Neuronal stem cell (in vitro differentiated cells): ENCODE data around the gene SYNGR2.

Experiments used
- DNase-seq: peaks from one replicate; pipeline ENCODE4 v3.0.0-alpha.2; 2013; ENCODE audit warnings: low spot score
- H2AFZ ChIP-seq: one replicate; pipeline ENCODE4 v1.6.1; 2013; ENCODE audit warnings: mild to moderate bottlenecking, low read length, inconsistent platforms
- H2AK5ac ChIP-seq: 2 replicates; pipeline ENCODE4 v1.6.1; 2013; ENCODE audit warnings: low read depth, mild to moderate bottlenecking, inconsistent platforms, low read length, moderate library complexity, mixed read lengths
- H2BK120ac ChIP-seq: 2 replicates; pipeline ENCODE4 v1.6.1; 2013; ENCODE audit warnings: low read depth, mild to moderate bottlenecking, inconsistent platforms, low read length, moderate library complexity, mixed read lengths
- H2BK12ac ChIP-seq: one replicate; pipeline ENCODE4 v1.6.1; 2013; ENCODE audit warnings: low read length, inconsistent platforms
- H2BK15ac ChIP-seq: 2 replicates; pipeline ENCODE4 v1.6.1; 2013; ENCODE audit warnings: mild to moderate bottlenecking, low read length, inconsistent platforms, mixed read lengths
- H2BK5ac ChIP-seq: one replicate; pipeline ENCODE4 v1.6.1; 2013; ENCODE audit warnings: inconsistent platforms, mild to moderate bottlenecking, low read length, moderate library complexity
- H3K14ac ChIP-seq: one replicate; pipeline ENCODE4 v1.6.1; 2013; ENCODE audit warnings: low read length, inconsistent platforms
- H3K18ac ChIP-seq: 2 replicates; pipeline ENCODE4 v1.6.1; 2013; ENCODE audit warnings: low read length, inconsistent platforms
- H3K23ac ChIP-seq: 2 replicates; pipeline ENCODE4 v1.6.1; 2013; ENCODE audit warnings: low read depth, mild to moderate bottlenecking, mixed read lengths, low read length, inconsistent platforms; ENCODE audit not compliant: poor library complexity
- H3K27ac ChIP-seq: replicated peaks from 3 replicates; pipeline ENCODE4 v1.5.1; 2013; ENCODE audit warnings: low read length, inconsistent platforms
- H3K27me3 ChIP-seq, 3 experiments: 2 replicates each; pipeline ENCODE4 v1.6.1; 2013; ENCODE audit warnings: low read length in 3 of 3, mild to moderate bottlenecking in 2 of 3, inconsistent platforms in 1 of 3, low read depth in 1 of 3, mixed read lengths in 1 of 3, moderate library complexity in 1 of 3; ENCODE audit not compliant: control insufficient read depth in 3 of 3, insufficient read depth in 3 of 3
- H3K36me3 ChIP-seq, 2 donors: replicated peaks in 1 of 2; 2 replicates each; pipeline ENCODE4 v1.6.1; 2013; ENCODE audit warnings: low read length in 2 of 2; ENCODE audit not compliant: control insufficient read depth in 2 of 2, insufficient read depth in 2 of 2
- H3K4ac ChIP-seq: 2 replicates; pipeline ENCODE4 v1.6.1; 2013; ENCODE audit warnings: inconsistent platforms, mild to moderate bottlenecking, low read length, moderate library complexity
- H3K4me1 ChIP-seq, 2 donors: 1 replicate in 1 of 2; 2 replicates in 1 of 2; pipeline ENCODE4 v1.6.1; 2013; ENCODE audit warnings: low read length in 2 of 2, low read depth in 1 of 2; ENCODE audit not compliant: control insufficient read depth in 2 of 2, insufficient read depth in 1 of 2
- H3K4me2 ChIP-seq: one replicate; pipeline ENCODE4 v1.6.1; 2013; ENCODE audit warnings: mild to moderate bottlenecking, low read length, inconsistent platforms; ENCODE audit not compliant: insufficient read depth, poor library complexity, severe bottlenecking
- H3K4me3 ChIP-seq, 2 donors: 2 replicates each; pipeline ENCODE4 v1.5.1; 2013; ENCODE audit warnings: low read length in 2 of 2, mild to moderate bottlenecking in 2 of 2, inconsistent platforms in 1 of 2, moderate library complexity in 1 of 2
- H3K79me1 ChIP-seq: one replicate; pipeline ENCODE4 v1.6.1; 2013; ENCODE audit warnings: low read depth, mild to moderate bottlenecking, inconsistent platforms, low read length, moderate library complexity
- H3K9ac ChIP-seq: one replicate; pipeline ENCODE4 v1.6.1; 2013; ENCODE audit warnings: mild to moderate bottlenecking, low read depth, low read length, inconsistent platforms; ENCODE audit not compliant: poor library complexity
- H3K9me3 ChIP-seq, 2 donors: replicated peaks in 1 of 2; 2 replicates each; pipeline versions ENCODE3 to v1.6.1; 2013; ENCODE audit warnings: low read length in 2 of 2, mild to moderate bottlenecking in 2 of 2, inconsistent platforms in 1 of 2, low read depth in 1 of 2, mixed read lengths in 1 of 2, moderate library complexity in 1 of 2; ENCODE audit not compliant: control insufficient read depth in 2 of 2, insufficient read depth in 1 of 2
- H4K8ac ChIP-seq: one replicate; pipeline ENCODE4 v1.6.1; 2013; ENCODE audit warnings: low read depth, mild to moderate bottlenecking, inconsistent platforms, low read length, moderate library complexity
- H4K91ac ChIP-seq: one replicate; pipeline ENCODE4 v1.6.1; 2013; ENCODE audit warnings: low read length, low read depth, mild to moderate bottlenecking, inconsistent platforms; ENCODE audit not compliant: poor library complexity
- WGBS, 2 donors: extraction: QIAGEN DNeasy Blood & Tissue Kit; methylation state at CpG; one replicate each; pipeline ENCODE4 v1.1.7; 2013; ENCODE audit warnings: missing lambda C conversion rate in 2 of 2, mixed read lengths in 1 of 2; ENCODE audit not compliant: insufficient read length in 2 of 2, insufficient replicate concordance in 1 of 2; ENCODE audit errors: extremely low coverage in 2 of 2; 5-methylcytosine and 5-hydroxymethylcytosine counted together

The SYNGR2 gene

DNA sequence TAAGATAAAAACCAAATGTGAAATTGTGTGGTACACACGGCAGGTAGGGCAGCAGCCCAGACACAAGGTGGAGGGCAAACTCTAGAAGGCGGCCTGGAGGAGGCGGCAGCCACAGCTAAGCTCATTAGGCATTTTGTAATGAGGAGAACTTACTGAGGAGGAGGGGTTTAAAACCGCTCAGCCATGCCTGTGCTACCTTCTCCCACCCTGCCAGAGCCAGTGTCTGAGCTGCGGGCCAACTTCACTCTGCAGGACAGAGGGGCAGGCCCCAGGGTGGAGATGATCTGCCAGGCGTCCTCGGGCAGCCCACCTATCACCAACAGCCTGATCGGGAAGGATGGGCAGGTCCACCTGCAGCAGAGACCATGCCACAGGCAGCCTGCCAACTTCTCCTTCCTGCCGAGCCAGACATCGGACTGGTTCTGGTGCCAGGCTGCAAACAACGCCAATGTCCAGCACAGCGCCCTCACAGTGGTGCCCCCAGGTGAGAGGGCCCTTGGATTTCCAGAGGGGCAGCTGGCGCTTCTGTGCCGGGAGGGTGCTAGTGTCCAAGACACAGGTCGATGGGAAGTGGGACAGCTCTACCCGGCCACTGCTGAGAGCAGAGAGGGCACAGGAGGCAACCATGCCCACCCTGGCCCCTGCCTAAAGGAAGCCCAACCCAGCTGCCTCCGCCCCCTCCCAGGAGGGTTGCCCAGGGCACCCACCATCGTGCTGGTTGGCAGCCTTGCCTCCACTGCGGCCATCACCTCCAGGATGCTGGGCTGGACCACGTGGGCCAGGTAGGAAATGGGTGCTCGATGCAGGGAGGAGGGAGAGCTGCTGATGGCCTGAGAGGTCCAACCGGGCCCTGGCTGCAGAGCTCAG is 4.3 kb upstream of the SYNGR2 start:
- Histone ChIP-seq H3K9me3 (no peaks in the 10 kb centered on the region), H3K4me2 (no peak overlapping the region), H2BK5ac (no peak overlapping the region), H2BK12ac (no peak overlapping the region), H3K4me1 (peaks cover 0 to 3% of the 10 kb centered on the region in 2 donors), H3K4me3 (no peak overlapping the region), H3K14ac (peak overlapping the region; percentile 3), H2AFZ (no peak overlapping the region), H4K8ac (no peak overlapping the region), H4K91ac (no peak overlapping the region), H3K27me3 (peaks cover 0 to 14% (median 0%) of the 10 kb centered on the region in 3 experiments), H3K18ac (peak overlapping the region; percentile 20), H3K27ac (no peak overlapping the region), H3K23ac (peak overlapping the region; percentile 22), H3K36me3 (no peaks in the 10 kb centered on the region), H2BK15ac (peak overlapping the region; percentile 43), H3K9ac (peak overlapping the region; percentile 64), H2BK120ac (no peak overlapping the region), H2AK5ac (peak overlapping the region; percentile 13), H3K79me1 (peaks cover 1% of the 10 kb centered on the region), H3K4ac (no peak overlapping the region)
- no peak for DNase-seq
- WGBS, 2 donors = no CpG with 5 or more reads among the region's 22 CpGs

GRCh38 chr17:78164748-78165607 is 3.4 kb upstream of the SYNGR2 start:
- Histone ChIP-seq H3K4me1 (peaks cover 2 to 10% of the 10 kb centered on the region in 2 donors), H3K4ac (no peak overlapping the region), H2BK120ac (no peak overlapping the region), H4K8ac (no peak overlapping the region), H2BK15ac (peak overlapping the region; percentile 43), H3K79me1 (peaks cover 1% of the 10 kb centered on the region), H4K91ac (no peak overlapping the region), H3K9ac (peak overlapping the region; percentile 64), H3K4me2 (no peak overlapping the region), H3K36me3 (no peaks in the 10 kb centered on the region), H3K9me3 (peaks cover 0 to 3% of the 10 kb centered on the region in 2 donors), H3K4me3 (no peak overlapping the region), H3K14ac (peak overlapping the region; percentile 3), H3K27me3 (peaks cover 0 to 14% (median 0%) of the 10 kb centered on the region in 3 experiments), H2AFZ (no peak overlapping the region), H3K18ac (peak overlapping the region; percentile 20), H3K23ac (peak overlapping the region; percentile 22), H3K27ac (no peak overlapping the region), H2BK5ac (no peak overlapping the region), H2AK5ac (peak overlapping the region; percentile 13), H2BK12ac (no peak overlapping the region)
- no peak for DNase-seq
- no CpG with 5 or more reads among the region's 16 CpGs for WGBS, 2 donors

GRCh38 chr17:78166416-78166815 is 2.0 kb upstream of the SYNGR2 start:
- H2BK5ac ChIP-seq = no peak overlapping the region
- no peak overlapping the region for H2BK12ac ChIP-seq
- peaks cover 0 to under 1% of the 10 kb centered on the region in 2 donors for H3K36me3 ChIP-seq
- no peak overlapping the region for H4K8ac ChIP-seq
- no peak overlapping the region for H3K27ac ChIP-seq
- H2BK15ac ChIP-seq = no peak overlapping the region
- no CpG with 5 or more reads among the region's 6 CpGs for WGBS, 2 donors
- H3K4ac ChIP-seq = no peak overlapping the region
- peak overlapping the region; percentile 56 for H2AK5ac ChIP-seq
- no peak overlapping the region for H3K14ac ChIP-seq
- no peak overlapping the region for H2BK120ac ChIP-seq
- peaks cover 0 to 14% (median 0%) of the 10 kb centered on the region in 3 experiments for H3K27me3 ChIP-seq
- H3K4me3 ChIP-seq = no peak overlapping the region
- no peak overlapping the region for H3K4me2 ChIP-seq
- no peak overlapping the region for H4K91ac ChIP-seq
- no peak for DNase-seq
- H3K9ac ChIP-seq = no peak overlapping the region
- no peak overlapping the region for H2AFZ ChIP-seq
- peak overlapping the region; percentile 48 for H3K18ac ChIP-seq
- no peak overlapping the region for H3K23ac ChIP-seq
- H3K79me1 ChIP-seq = peaks cover 1% of the 10 kb centered on the region
- peaks cover 2 to 10% of the 10 kb centered on the region in 2 donors for H3K4me1 ChIP-seq
- peaks cover 0 to 4% of the 10 kb centered on the region in 2 donors for H3K9me3 ChIP-seq
